HG03045 (cell line): ENCODE results near the gene DUSP15.

Source experiments
- ATAC-seq: cut with Tn5 transposase; IDR thresholded peaks from one replicate; pipeline ENCODE4 v1.9.1; 2021; ENCODE audit warnings: mild to moderate bottlenecking, moderate library complexity; ENCODE audit not compliant: unreplicated experiment

DUSP15 gene

DNA sequence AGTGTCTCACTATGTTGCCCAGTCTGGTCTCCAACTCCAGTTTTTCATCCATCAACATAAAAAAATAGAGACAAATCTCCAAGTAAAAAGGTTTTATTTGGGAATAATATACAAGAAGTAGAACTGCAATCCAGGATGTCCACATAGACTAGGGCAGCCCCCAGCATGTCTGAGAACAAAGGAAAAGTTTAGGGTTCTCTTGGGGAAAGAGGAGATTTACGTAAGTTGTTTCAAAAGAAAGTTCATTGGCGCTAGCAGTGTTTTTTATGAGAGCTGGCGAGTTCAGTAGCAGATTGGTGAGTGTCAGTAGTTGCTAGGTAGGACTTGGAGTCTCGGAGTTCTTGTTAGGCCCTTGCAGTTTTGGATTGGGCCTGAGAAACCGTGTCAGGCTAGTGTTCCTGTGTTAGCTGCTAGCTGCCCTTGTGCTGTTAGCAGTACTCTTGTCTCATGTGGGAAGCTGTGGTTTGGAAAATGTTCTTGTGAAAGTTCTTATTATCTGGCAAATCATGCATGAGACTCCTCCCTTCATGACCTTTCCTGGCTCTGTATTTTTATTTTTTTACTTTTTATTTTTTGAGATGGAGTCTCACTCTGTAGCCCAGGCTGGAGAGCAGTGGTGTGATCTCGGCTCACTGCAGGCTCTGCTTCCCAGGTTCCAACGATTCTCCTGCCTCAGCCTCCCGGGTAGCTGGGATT, 24.8 kb upstream of the DUSP15 start:
- peak; percentile 91 for ATAC-seq

DNA sequence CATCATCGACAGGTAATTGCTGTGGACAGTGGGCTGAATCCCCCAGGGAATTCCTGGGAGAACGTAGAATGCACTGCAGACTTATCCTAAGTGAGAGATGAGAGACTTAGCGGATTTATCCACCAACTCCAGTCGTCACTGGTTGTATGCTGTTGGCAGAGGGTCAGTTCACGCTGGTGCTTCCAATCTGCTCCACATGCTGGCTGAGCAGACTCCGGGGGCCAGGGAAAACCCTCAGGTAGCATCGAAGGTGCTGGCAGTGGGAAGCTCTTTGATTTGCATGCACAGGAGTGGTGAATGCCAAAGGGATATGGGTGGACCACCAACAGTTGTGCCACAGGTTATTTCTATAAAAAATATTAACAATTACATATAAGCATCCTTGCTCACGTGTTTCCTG, 20.3 kb upstream of the DUSP15 start:
- no peak for ATAC-seq

DNA sequence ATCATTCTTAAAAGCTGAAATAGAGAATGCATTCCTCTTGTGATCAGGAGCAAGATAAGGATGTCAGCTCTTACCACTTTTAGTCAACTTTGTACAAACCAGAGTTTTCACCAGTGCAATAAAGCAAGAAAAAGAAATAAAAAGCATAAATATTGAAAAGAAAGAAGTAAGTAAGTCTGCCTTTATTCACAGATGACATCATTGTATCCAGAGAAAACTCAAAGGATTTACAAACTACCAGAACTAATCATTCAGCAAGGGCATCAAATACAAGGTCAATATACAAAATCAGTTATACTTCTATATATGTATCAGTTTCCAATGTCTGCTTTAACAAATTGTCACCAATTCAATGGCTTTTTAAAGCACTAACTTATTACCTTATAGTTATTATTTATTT, 13.5 kb upstream of the DUSP15 start:
- no peak for ATAC-seq

DNA sequence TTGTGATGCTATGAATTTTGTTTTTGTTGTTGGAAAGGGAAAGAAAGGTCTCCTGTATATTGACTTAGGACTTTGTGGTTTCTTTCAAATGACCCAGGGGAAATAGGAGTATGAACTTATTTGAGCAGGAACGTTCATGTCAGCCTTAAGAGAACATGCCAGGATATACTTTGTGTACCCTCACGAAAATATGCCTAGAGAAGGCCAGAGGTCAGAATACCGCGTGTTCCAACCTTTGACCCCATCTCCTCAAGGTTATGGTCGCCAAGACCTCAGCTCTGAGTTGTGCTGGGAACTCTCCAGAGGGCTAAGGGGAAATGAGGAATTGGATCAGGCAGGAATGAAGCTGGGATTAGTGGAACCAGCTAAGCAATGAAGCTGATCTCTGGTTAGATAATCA, 11.6 kb upstream of the DUSP15 start:
- ATAC-seq: no peak

DNA sequence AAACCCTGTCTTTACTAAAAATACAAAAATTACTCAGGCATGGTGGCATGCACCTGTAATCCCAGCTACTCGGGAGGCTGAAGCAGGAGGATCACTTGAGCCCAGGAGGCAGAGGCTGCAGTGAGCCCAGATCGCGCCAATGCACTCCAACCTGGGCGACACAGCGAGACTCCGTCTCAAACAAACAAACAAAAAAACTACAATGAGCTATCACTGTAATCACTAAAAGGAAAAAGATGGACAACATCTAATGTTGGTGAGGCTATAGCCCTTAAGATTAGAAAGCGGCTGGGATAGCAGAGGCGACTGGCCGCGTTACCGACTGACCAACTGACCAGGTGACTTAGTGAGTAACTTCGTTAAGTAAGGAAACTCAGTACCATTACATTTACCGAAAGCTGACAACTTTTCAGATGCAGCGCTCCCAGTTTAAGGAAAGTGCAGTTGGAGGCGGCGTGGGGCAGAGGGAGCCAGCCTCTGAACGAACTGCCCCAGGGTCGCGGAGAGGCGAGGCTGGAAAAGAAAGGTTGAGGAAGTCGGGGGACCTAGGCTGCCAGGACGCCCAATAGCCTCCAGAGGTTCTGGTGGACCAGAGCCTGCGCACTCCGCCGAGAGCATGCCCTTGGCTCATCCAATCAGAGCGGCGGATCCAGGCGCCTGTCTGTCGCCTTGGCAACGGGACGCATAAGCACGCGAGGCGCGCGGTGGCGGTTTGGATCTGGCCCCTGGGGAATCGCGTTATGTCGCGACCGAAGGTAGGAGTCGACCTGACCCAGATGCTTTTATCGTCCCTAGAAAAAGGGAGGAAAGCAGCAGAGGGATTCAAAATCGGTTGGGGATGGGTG, 9.0 kb upstream of the DUSP15 start:
- peak; percentile 88 for ATAC-seq

DNA sequence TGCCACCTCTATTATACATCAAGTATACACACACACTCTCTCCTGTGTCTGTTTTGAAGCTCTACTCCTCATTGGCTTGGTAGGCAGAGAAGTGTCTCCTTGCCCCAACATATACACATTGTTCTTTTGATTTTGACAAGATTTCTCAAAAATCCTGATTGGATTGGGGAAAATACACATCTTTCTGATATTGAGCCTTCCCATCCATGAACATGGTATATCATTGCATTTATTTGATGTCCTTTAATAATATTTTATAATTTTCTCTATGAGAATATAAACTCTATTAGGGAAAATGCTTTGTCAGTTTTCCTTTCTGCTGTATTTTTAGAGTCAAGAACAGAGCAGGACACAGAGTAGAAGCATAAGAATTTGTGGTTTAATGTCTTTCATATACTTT, 7.4 kb upstream of the DUSP15 start:
- ATAC-seq: no peak

DNA sequence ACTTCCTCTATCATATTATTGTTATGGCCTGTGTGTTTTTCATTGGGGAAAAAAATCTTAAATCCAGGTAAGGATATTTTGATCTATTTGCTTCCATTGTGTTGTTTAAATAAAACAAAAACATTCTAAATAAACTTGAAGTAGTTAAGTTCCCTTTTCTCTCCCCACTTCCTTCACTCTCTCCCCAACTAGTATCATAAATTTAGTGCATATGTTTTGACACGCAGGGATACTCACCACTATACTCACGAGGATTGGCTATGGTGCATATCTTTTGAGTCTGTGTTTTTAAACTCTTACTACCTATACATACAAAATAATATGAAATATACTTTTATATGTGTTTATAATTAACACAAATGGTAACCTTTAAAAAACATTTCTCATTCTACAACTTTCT, 5.3 kb upstream of the DUSP15 start:
- no peak for ATAC-seq

DNA sequence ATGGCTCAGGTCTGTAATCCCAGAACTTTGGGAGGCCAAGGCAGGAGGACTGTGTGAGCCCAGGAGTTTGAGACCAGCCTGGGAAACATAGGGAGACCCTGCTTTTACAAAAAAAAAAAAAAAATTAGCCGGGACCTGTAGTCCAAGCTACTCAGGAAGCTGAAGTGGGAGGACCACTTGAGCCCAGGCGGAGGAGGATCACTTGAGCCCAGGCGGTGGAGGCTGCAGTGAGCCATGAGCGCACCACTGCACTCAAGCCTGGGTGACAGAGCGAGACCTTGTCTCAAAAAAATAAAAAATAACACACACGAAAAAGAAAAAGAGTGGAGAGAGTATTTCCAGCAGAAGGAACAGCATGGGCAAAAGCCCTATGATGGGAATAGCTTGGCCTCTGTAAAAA, 2.1 kb upstream of the DUSP15 start:
- ATAC-seq: no peak

DNA sequence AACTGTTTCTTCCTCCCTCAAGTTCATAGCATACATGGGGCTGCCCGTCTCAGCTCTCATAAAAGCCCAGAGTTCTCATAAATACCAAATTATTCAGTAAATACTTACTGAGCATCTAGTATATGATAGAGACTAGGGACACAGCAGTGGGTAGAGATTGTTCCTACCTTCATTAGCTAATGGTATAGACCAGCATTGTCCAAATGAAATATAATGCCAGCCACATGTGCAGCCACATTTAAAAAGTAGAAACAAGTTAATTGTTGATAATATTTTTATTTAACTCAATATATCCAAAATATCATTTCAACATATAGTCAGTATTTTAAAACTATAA, 1.3 kb upstream of the DUSP15 start:
- no peak for ATAC-seq

DNA sequence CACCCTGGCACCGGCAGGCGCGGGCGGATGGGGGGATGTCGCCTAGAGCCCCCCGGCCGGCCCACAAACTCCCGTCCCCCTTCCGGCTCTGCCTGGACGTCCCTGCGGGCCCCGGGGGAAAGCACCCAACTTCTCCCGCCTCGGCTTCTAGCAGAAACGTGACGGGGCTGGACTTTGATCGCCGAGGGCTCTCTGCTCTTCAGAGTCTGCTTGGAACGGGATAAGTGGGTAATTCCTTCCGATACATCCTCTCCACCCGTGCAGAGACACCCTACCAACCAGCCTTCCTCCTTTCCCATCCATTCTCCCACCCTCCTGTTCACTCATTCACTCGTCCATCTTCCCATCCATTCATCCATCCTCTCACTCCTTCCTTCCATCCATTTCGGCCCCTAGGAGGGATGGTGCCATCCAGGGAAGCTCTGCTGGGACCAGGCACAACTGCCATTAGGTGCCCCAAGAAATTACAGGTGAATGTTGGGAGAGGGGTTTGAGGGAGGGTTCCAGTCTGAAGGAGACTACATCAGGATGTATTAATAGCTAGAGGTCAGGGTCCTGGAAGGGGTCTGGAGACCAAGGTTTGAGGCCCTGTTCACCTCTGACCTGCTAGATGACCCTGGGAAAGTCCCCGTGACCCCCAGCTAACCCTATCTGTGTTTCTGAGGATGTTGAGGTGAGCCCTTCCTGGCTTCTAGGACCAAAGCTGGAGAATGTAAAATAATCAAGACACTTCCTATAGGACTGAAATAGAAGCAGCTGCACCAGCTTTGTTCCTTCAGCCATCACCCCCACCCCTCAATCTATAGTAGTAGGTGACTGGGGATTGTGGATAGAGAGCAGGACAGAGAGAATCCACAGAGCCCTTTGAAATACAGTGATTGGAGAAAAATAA, 645 bp upstream of the DUSP15 start:
- no peak for ATAC-seq

DNA sequence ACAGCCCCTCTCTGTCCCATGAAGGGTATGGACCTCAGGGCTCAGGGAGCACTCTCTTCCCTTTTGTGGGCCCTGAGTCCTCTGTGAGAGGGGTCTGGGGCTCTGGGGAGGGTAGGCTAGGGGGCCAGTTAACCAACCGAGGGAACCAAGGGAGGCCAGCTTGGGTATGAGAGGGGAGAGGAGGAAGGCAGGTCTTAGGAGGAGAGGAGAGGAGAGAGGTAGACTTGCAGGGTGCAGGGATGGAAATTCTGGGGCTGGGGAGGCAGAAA, 720 bp downstream of the DUSP15 start:
- no peak for ATAC-seq

DNA sequence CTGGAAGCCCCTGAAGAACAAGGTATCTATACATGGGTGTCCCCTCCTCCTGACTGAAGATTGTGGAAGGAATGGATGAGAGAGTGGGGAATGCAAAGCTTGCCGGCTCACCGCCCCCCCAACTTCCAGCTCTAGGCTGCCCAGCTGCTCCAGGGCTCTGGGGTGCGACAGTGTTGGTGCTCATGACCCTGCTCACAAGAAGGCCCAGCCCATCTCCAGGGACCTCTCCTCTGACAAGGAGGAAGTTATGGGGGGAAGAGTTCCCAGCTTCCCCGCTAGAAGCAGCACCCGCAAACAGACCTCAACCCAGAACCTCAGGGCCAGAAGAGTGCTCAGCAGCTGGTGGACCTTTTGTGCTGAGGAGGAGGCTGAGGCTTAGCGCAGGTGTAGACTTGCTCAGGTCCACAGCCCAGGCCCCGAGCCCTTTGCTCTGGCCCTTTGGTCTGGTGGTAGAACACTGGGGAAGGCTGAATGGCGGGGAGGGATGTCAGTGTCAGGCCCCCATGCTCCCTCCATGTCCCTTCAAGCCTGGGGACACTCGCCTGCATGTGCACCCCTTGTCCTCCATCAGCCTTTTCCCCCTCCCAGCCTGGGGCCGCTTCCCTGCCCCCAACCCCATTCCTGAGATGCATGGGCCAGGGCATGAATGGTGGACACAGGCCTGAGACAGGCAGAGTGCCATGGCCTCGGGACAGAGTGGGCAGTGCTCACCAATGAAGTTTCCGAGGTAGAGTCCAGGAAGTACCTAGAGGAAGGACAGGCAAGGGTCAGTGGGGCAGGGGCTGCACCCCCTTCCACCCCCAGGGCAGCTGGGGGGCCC, 1.3 kb downstream of the DUSP15 start:
- ATAC-seq: no peak

DNA sequence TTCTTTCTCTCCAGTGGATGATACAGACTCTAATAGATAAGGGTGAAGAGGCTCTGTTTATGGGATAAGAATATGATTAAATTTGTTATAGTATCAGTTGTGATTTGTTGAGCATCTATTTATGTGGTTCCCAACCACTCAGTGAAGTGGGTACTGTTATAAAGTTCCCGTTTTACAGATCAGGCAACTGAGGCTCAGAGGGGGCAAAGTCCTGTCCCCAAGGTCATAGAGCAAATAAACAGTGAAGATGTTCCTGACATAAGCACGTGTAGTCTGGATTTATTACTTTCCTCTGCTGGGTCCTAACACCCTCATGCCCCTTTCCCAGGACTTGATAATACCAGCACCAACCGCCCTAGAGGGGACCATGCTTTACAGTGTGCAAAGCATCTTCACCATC, 4.1 kb downstream of the DUSP15 start:
- ATAC-seq: no peak

DNA sequence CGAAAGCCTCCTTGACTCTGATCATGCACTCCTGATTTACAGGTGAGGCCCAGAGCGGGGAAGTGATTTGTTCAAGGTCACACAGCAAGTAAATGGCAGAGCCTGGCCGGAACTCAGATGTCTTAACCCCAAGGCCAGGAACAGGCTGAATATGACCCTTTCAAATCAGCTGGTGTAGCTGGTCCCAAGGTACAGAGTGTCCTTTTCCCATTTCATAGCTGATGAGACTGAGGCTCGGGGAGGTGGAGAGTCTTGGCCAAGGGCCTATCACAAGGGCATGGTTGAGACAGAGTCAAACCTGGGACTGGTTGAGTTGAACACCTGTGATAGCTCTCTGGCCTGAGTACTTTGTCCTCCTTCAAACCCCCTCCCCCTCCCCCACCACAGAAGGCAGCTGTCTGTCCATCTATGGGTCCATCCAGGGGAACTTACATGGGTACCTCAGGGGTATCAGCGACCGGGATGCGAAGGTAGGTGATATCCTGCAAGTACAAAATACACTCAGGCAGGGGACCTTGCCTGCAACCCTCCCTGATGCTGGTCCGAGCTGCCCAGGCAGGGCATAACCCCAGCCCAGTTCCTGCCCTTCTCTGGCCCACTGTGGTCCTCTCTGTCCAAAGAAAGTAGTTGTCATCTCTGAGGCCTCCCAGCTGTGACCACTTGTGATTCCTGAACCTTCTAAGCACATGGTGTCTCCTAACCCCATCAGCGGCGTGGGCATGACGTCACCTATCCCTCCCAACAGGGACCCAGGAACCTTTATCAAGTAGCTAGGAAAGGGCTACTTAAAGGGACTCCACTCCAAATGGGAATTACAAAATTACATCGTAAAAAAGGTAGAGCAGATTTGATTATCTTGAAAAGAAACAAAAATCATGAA, 5.6 kb downstream of the DUSP15 start:
- ATAC-seq: no peak

DNA sequence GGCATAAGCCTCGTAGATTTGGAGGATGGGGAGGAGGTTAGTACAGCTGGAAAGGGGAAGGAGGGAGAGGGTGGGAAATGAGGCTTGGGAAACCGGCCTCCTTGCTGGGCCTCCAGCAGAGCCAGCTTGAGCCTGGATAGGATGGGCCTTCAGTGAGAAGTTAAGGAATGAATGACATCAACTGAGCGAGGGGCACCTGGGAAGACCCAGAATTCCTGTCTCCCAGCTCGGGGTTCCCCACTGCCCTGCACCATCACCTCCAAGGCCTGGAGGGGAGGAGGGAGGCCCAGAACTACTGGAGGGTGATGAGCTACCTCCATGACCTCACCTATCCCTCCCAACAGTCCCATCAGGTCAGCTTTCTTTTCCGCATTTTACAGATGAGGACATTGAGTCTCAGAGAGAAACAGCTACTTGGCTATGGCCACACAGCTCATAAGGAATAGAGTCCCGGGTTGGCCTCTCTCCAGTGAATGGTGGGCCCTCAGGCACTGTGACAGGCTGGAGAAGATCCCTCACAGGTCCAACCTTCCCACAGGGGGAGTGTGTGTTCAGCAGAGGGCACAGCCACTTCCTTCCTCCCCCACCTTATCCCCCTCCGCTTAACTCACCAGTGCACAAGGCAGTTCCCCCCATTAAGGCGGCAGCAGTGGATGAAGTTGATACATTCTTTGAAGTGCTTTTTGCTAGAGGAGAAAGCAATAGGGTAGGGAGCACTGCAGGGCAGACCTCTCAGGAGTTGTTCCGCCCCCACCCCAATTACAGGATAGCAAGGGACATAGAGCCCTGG, 6.8 kb downstream of the DUSP15 start:
- no peak for ATAC-seq

DNA sequence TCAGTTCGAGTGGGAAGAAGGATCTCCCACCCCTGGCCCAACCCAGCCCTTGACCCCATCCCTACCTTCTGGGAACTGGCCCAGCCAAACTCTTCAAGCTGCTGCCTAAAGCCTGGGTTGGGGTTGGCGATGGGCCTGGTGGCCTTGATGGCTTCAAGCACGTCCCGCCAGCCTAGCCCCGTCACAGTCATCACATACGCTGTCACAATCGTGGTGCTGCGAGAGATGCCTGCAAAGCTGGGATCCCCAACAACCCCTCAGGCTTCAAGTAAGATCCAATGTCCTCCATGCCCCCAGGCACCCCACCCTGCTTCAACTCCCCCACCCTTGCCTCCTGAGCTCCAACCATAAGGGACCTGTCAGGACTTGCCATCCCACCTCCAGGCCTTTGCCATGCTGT, 7.8 kb downstream of the DUSP15 start:
- ATAC-seq: no peak

DNA sequence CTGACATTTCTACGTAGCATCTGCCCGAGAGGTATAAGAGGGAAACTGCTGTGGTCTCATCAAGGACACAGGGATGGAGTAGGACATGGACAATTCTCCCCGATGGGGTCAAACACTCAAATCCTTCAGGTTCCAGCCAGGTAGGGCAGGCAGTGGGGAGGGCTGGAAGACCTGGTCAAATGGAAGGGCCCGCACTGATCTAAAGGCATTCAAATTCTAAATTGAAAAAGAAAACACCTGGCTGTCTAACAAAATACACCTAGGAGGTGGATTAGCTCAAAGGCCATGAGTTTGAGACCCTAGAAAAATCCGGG, 8.2 kb downstream of the DUSP15 start:
- ATAC-seq: no peak

DNA sequence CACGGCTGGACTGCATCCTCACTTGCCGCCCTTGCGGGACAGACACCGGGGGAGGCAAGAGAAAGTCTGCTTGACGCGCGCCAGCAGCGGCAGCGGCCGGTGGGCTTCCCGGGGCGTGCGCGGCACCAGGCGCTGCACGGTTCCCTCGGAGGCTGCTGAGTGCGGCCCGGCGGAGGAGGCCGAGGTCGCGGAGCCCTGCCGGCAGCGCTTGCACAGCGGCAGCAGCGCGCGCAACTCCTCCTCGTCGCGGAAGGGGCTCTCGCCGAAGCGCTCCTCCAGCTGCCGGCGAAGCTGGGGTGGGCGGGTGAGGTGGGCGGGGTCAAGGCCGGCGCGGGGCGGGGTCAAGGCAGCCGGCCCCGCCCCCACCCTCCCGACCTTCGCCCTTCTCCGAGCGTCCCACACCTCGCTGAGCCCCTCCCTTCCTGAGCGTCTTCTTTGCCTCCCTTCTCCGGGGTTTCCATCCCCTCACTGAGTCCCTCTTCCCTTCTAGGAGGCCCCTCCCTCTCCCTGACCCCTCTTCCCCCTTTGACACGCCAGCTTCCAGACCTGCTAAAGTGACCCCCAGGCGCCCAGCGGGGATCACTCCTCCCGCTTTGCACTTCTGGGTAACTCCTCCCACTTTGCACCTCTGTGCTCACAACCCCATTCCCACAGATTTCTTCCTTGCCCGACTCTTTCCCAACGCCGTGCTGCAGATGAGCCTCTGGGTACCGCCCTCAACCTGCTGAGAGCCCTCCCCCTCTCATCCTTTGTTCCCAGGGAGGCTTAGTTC, 8.8 kb downstream of the DUSP15 start:
- ATAC-seq: no peak

DNA sequence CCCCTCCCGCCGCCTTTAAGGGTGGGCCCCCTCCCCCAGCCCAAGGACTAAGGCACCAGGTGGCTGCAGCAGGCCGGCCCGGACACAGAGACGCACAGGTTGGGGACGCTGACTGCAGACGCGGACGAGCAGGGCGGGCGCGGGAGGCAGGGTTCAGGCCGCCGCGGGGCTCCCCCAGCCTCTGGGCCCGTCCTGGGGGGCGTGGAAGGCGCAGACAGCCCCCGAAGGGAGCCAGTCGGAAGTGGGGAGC, 9.3 kb downstream of the DUSP15 start:
- no peak for ATAC-seq
